K562 (cell line): Measurements from ENCODE around the gene PARP14. TPM values are rescaled to one million over a fixed set of nuclear protein-coding genes. Genes with fewer than 3 reads are reported as not detected.

Experiments
- PCBP1 ChIP-seq: fragments of 200-400 bp; formaldehyde crosslinking; IDR thresholded peaks from 2 replicates; pipeline ENCODE4 v1.6.1; 2018; ENCODE audit warnings: mild to moderate bottlenecking, low read depth, low read length; ENCODE audit not compliant: poor library complexity, severe bottlenecking
- RREB1 ChIP-seq: fragments of 250-450 bp; sonication (Bioruptor Pico); IDR thresholded peaks from 2 replicates; pipeline ENCODE4 v1.4.0; 2020
- ZMIZ1 ChIP-seq, 2 experiments: fragments of 150-350 bp in 1 of 2; IDR thresholded peaks; 2 replicates each; pipeline ENCODE4 v1.6.1; 2012 to 2016; ENCODE audit warnings: low read depth in 2 of 2, low read length in 2 of 2, mild to moderate bottlenecking in 1 of 2, moderate library complexity in 1 of 2
- ZNF224 ChIP-seq: sonication (generic); formaldehyde crosslinking; IDR thresholded peaks from 2 replicates; pipeline ENCODE4 v1.8.0; 2022; ENCODE audit warnings: mild to moderate bottlenecking, missing genetic modification reagents
- polyA plus RNA-seq, 8 experiments: library from polyadenylated mRNA; depleted of rRNA in 4 of 8; stranded (reverse) in 5 of 8; unstranded in 3 of 8; fragments of >200 nt; fragmentation: Nextera tagmentation in 2 of 8; fragmentation: Illumina TruSeq in 1 of 8; extraction: Ambion mirVana in 2 of 8; extraction: Trizol in 1 of 8; gene quantifications; 2 replicates each; pipeline versions ENCODE4 v1.2.1 to v1.2.3, GENCODE V29; 2011 to 2014; ENCODE audit warnings: inconsistent platforms in 1 of 8, missing spikeins in 1 of 8
- total RNA-seq, 7 experiments: library from RNA; depleted of rRNA in 6 of 7; stranded (reverse); fragments of >200 nt in 6 of 7; fragmentation: Illumina TruSeq in 2 of 7; extraction: Trizol in 2 of 7; gene quantifications; 2 replicates each; pipeline versions ENCODE4 v1.2.1 to v1.2.3, GENCODE V29; 2011 to 2021; ENCODE audit warnings: low replicate concordance in 1 of 7
- TF ChIP-seq, protein P1 (sequence below): fragments of 250-450 bp; sonication (Bioruptor Pico); IDR thresholded peaks from 2 replicates; pipeline ENCODE4 v1.5.0; 2021

PARP14 gene
- total and polyA plus RNA-seq, 9 of the 15 experiments (the other 6 are each of a cell fraction or from before 2014, with no cell fraction given), result 3.1 to 14.4 (median 9.0) TPM

- no peak for TF ChIP-seq RREB1
- TF ChIP-seq, protein P1, sequence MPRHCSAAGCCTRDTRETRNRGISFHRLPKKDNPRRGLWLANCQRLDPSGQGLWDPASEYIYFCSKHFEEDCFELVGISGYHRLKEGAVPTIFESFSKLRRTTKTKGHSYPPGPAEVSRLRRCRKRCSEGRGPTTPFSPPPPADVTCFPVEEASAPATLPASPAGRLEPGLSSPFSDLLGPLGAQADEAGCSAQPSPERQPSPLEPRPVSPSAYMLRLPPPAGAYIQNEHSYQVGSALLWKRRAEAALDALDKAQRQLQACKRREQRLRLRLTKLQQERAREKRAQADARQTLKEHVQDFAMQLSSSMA (CRISPR knock-in tag), result no peak
- no peak for TF ChIP-seq PCBP1
- TF ChIP-seq ZNF224, result no peak
- TF ChIP-seq ZMIZ1 (IDR thresholded peaks at IDR 0.05; ENCODE audit: low read depth in 2 of 2, low read length in 2 of 2), result no peak
Measured at GRCh38 chr3:122695927-122696561, 15.4 kb downstream of the PARP14 start (continued).
